GM12878 (cell line): ENCODE measurements around the gene DPPA5. TPM values are rescaled to one million over a fixed set of nuclear protein-coding genes. Genes with fewer than 3 reads are reported as not detected.

Experiments used
- ATAC-seq: fragments of 200-7000 bp; cut with Tn5 transposase; 3 replicates; pipeline ENCODE4 v1.9.1; 2020; ENCODE audit warnings: mild to moderate bottlenecking, moderate library complexity
- BruUV-seq: library from RNA; stranded (reverse); fragments of 400-500 nt; replicated peaks from 2 replicates; lab custom pipeline; 2021; lab: Mats Ljungman, UMichigan
- CTCF ChIA-PET: fragments of 300-600 bp; sonication (Branson Sonifier 250); formaldehyde crosslinking; extraction: SDS; loops from one replicate; lab custom pipeline; 2021; ENCODE audit warnings: inconsistent platforms; lab: Yijun Ruan, JAX
- POLR2A ChIA-PET: fragments of 350-600 bp; formaldehyde crosslinking; extraction: SDS; loops from one replicate; lab custom pipeline; 2021; ENCODE audit warnings: inconsistent platforms; lab: Charles Lee
- RAD21 ChIA-PET: fragments of 300-600 bp; sonication (Branson Sonifier 250); formaldehyde crosslinking; loops from one replicate; lab custom pipeline; 2023; ENCODE audit warnings: antibody characterized with exemption; ENCODE audit not compliant: unreplicated experiment; lab: Charles Lee
- SMC1A ChIA-PET: fragments of 300-600 bp; sonication (Branson Sonifier 250); formaldehyde crosslinking; loops from one replicate; lab custom pipeline; 2023; ENCODE audit not compliant: unreplicated experiment, uncharacterized antibody; lab: Charles Lee
- DNase-seq: peaks from one replicate; pipeline ENCODE4 v3.0.0-alpha.2; 2011; ENCODE audit warnings: low read depth, low spot score
- FAIRE-seq: peaks from 3 replicates; lab custom pipeline; 2011; peaks lifted over from hg19 to GRCh38; lab: Jason Lieb, UNC
- H2AFZ ChIP-seq: 2 replicates; pipeline ENCODE4 v1.6.0; 2011; ENCODE audit warnings: low read depth, low read length, control low read depth; ENCODE audit not compliant: control insufficient read depth
- H3K27ac ChIP-seq: 2 replicates; pipeline ENCODE4 v1.5.1; 2011; ENCODE audit warnings: control low read depth; ENCODE audit not compliant: control insufficient read depth, insufficient read depth
- H3K27me3 ChIP-seq, 2 experiments: replicated peaks in 1 of 2; 2 replicates each; pipeline versions ENCODE4 v1.6.0 to v1.6.1; 2011; ENCODE audit warnings: low read length in 1 of 2; ENCODE audit not compliant: control insufficient read depth in 2 of 2, insufficient read depth in 2 of 2
- H3K36me3 ChIP-seq, 2 experiments: 2 replicates each; pipeline ENCODE4 v1.5.1; 2011; ENCODE audit warnings: low read length in 1 of 2; ENCODE audit not compliant: control insufficient read depth in 2 of 2, insufficient read depth in 2 of 2
- H3K4me1 ChIP-seq: 2 replicates; pipeline ENCODE4 v1.6.1; 2011; ENCODE audit warnings: mild to moderate bottlenecking, low read length, moderate library complexity, mixed read lengths; ENCODE audit not compliant: control insufficient read depth, insufficient read depth
- H3K4me2 ChIP-seq: 2 replicates; pipeline ENCODE4 v1.6.0; 2011; ENCODE audit warnings: control low read depth; ENCODE audit not compliant: control insufficient read depth, insufficient read depth
- H3K4me3 ChIP-seq: fragments of 200-600 bp; sonication (generic); 2 replicates; pipeline ENCODE4 v1.5.1; 2016
- H3K79me2 ChIP-seq: 2 replicates; pipeline ENCODE4 v1.6.0; 2011; ENCODE audit warnings: low read length; ENCODE audit not compliant: control insufficient read depth, insufficient read depth
- H3K9ac ChIP-seq: 2 replicates; pipeline ENCODE4 v1.8.0; 2011; ENCODE audit warnings: low read length, control low read depth, mixed read lengths; ENCODE audit not compliant: control insufficient read depth, insufficient read depth
- H3K9me3 ChIP-seq: replicated peaks from 3 replicates; pipeline ENCODE4 v1.5.1; 2011; ENCODE audit warnings: mild to moderate bottlenecking, low read length; ENCODE audit not compliant: control insufficient read depth, insufficient read depth
- H4K20me1 ChIP-seq: 2 replicates; pipeline ENCODE4 v1.6.0; 2011; ENCODE audit not compliant: control insufficient read depth, insufficient read depth
- CBX5 ChIP-seq: sonication (generic); IDR thresholded peaks from 2 replicates; pipeline ENCODE4 v1.6.1; 2016; ENCODE audit warnings: low read depth, moderate library complexity, mild to moderate bottlenecking, inconsistent platforms
- DPF2 ChIP-seq: fragments of 450-650 bp; IDR thresholded peaks from 2 replicates; pipeline ENCODE4 v1.6.1; 2017; ENCODE audit warnings: mild to moderate bottlenecking
- ETV6 ChIP-seq, 2 experiments: fragments of 450-650 bp in 1 of 2; IDR thresholded peaks in 1 of 2; conservative IDR thresholded peaks in 1 of 2; 2 replicates each; pipeline ENCODE4 v1.6.1; 2014; ENCODE audit warnings: antibody characterized with exemption in 1 of 2, borderline replicate concordance in 1 of 2, low read depth in 1 of 2, mild to moderate bottlenecking in 1 of 2, moderate library complexity in 1 of 2
- JUNB ChIP-seq: IDR thresholded peaks from 2 replicates; pipeline ENCODE4 v1.6.1; 2016; ENCODE audit warnings: antibody characterized with exemption, mild to moderate bottlenecking
- KAT2A ChIP-seq: conservative IDR thresholded peaks from 2 replicates; pipeline ENCODE4 v1.6.1; 2011; ENCODE audit warnings: low read depth, low read length; ENCODE audit not compliant: control insufficient read depth
- LARP7 ChIP-seq: fragments of 450-650 bp; IDR thresholded peaks from 2 replicates; pipeline ENCODE4 v1.6.1; 2017; ENCODE audit warnings: mild to moderate bottlenecking
- MEF2A ChIP-seq: IDR thresholded peaks from 2 replicates; pipeline ENCODE4 v1.6.1; 2011; ENCODE audit warnings: low read depth, mild to moderate bottlenecking, low read length, moderate library complexity; ENCODE audit not compliant: insufficient read depth
- MYB ChIP-seq: fragments of 150-350 bp; IDR thresholded peaks from 2 replicates; pipeline ENCODE4 v1.6.1; 2014; ENCODE audit warnings: mild to moderate bottlenecking, low read depth, low read length, borderline replicate concordance
- MYC ChIP-seq: IDR thresholded peaks from 2 replicates; pipeline ENCODE4 v1.6.1; 2011; ENCODE audit warnings: mild to moderate bottlenecking, low read length, moderate library complexity, inconsistent platforms; ENCODE audit not compliant: insufficient read depth, insufficient replicate concordance, insufficient read length, severe bottlenecking
- NFYA ChIP-seq: IDR thresholded peaks from 2 replicates; pipeline ENCODE4 v1.6.1; 2011; ENCODE audit warnings: low read depth, mild to moderate bottlenecking, low read length, improper control_type of control experiment, borderline replicate concordance
- PAX8 ChIP-seq: fragments of 450-650 bp; IDR thresholded peaks from 2 replicates; pipeline ENCODE4 v1.6.1; 2017; ENCODE audit warnings: mild to moderate bottlenecking, moderate library complexity
- POLR2AphosphoS5 ChIP-seq: IDR thresholded peaks from 2 replicates; pipeline ENCODE4 v1.6.1; 2011; ENCODE audit warnings: mild to moderate bottlenecking, low read length, inconsistent platforms
- POU2F2 ChIP-seq: IDR thresholded peaks from 3 replicates; pipeline ENCODE4 v1.6.1; 2011; ENCODE audit warnings: low read depth, mild to moderate bottlenecking, low read length, borderline replicate concordance
- SMC3 ChIP-seq: IDR thresholded peaks from 2 replicates; pipeline ENCODE4 v1.6.1; 2011; ENCODE audit warnings: low read length, improper control_type of control experiment, borderline replicate concordance
- SUZ12 ChIP-seq: fragments of 200-600 bp; sonication (generic); IDR thresholded peaks from one replicate; pipeline ENCODE4 v1.6.1; 2018; ENCODE audit warnings: antibody characterized with exemption, mild to moderate bottlenecking; ENCODE audit not compliant: unreplicated experiment
- ZBED1 ChIP-seq: IDR thresholded peaks from 2 replicates; pipeline ENCODE4 v1.6.1; 2016; ENCODE audit warnings: borderline replicate concordance
- ZNF384 ChIP-seq: IDR thresholded peaks from 2 replicates; pipeline ENCODE4 v1.6.1; 2012; ENCODE audit warnings: low read depth, mild to moderate bottlenecking, low read length, improper control_type of control experiment, borderline replicate concordance
- WGBS: methylation state at CpG from one replicate; pipeline ENCODE4 v1.1.6; 2016; ENCODE audit warnings: low lambda C conversion rate; ENCODE audit not compliant: insufficient replicate concordance, insufficient coverage; ENCODE audit errors: missing lambda C conversion rate; 5-methylcytosine and 5-hydroxymethylcytosine counted together
- in situ Hi-C: fragments of 300-500 bp; cut with MboI; formaldehyde crosslinking; loops from 9 replicates; pipeline ENCODE4 v1.14.3; 2018; ENCODE audit warnings: mixed read lengths
- intact Hi-C: fragments of 100-400 bp; cut with micrococcal nuclease; formaldehyde crosslinking; loops from one replicate; pipeline ENCODE4 v1.14.2; 2022; ENCODE audit not compliant: unreplicated experiment
- polyA plus RNA-seq, 11 experiments: library from polyadenylated mRNA; depleted of rRNA in 4 of 11; unstranded in 6 of 11; stranded (reverse) in 5 of 11; fragments of >200 nt; fragmentation: Nextera tagmentation in 4 of 11; fragmentation: Illumina TruSeq in 1 of 11; extraction: Ambion mirVana in 4 of 11; extraction: Trizol in 1 of 11; gene quantifications; 1 replicate in 1 of 11; 2 replicates in 10 of 11; pipeline versions ENCODE4 v1.2.1 to v1.2.3, GENCODE V29; 2011 to 2016; ENCODE audit warnings: inconsistent platforms in 2 of 11, missing spikeins in 2 of 11, low read depth in 1 of 11
- total RNA-seq, 4 experiments: library from RNA; depleted of rRNA in 3 of 4; stranded (reverse); fragments of >200 nt in 3 of 4; fragmentation: Illumina TruSeq in 1 of 4; extraction: Trizol in 1 of 4; gene quantifications; 2 replicates each; pipeline versions ENCODE4 v1.2.1 to v1.2.3, GENCODE V29; 2013 to 2021
- TF ChIP-seq, protein P1 (sequence below): IDR thresholded peaks from 2 replicates; pipeline ENCODE4 v1.6.1; 2012; ENCODE audit warnings: mild to moderate bottlenecking, low read depth, low read length
- TF ChIP-seq, protein P2 (sequence below): fragments of 450-650 bp; IDR thresholded peaks from 2 replicates; pipeline ENCODE4 v1.6.1; 2017; ENCODE audit warnings: antibody characterized with exemption, mild to moderate bottlenecking, moderate library complexity

DPPA5 gene
- total and polyA plus RNA-seq, 10 of the 15 experiments (the other 5 are each of a cell fraction or from before 2014, with no cell fraction given): not detected

DNA sequence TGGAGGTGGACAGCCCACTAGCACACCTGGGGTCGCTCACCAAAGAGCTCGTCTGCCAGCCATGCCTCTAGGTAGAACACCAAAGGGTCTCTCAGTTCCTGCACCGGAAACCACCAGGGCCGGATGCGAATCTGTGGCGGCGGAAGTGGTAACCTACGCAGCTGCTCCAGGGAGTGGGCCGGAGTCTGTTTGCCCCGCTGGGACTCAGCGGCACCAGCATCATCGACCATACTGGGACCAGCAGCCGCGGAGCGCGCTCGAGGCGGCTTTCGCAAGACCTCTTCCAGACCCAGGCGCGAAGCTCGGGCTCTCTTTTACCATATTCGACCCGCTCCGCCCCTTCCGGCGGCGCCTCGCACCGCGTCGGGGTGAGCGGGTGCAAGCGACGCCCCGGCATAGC lies 15.5 kb upstream of the DPPA5 start, which contains the start of gene OOEP:
OOEP (minus strand) TSS at position 335 of the 400 bp plus-strand sequence; CDS start at position 230, 105 bp downstream.
- in situ Hi-C loops: no loop called here
- ChIA-PET SMC1A (no interaction called here), CTCF (no interaction called here), POLR2A (no interaction called here)
- DNase-seq: no peak
- no peaks in the 10 kb centered on the region; the same call in 2 of the 3 replicates for H3K9me3 ChIP-seq
- H2AFZ ChIP-seq: no peak within 1 kb of the TSS
- no peak for ATAC-seq
- no peak within 1 kb of the TSS for H3K9ac ChIP-seq
- no peak for FAIRE-seq
- H3K27ac ChIP-seq: no peak within 1 kb of the TSS
- BruUV-seq: no TSS peak
- intact Hi-C loops: no loop called here
- no peaks in the 10 kb centered on the region for H3K4me1 ChIP-seq
- H3K36me3 ChIP-seq: no peaks in the 10 kb centered on the region
- no peak for TF ChIP-seq MYC
- TF ChIP-seq ZBED1: no peak
- TF ChIP-seq POU2F2: no peak
- TF ChIP-seq SMC3: no peak
- TF ChIP-seq KAT2A: no peak
- no peak for TF ChIP-seq PAX8
- TF ChIP-seq ETV6 (conservative IDR thresholded peaks at IDR 0.05 in 1 of 2, IDR thresholded peaks at IDR 0.05 in 1 of 2; ENCODE audit: borderline replicate concordance in 1 of 2, low read depth in 1 of 2): no peak
- TF ChIP-seq, protein P1, sequence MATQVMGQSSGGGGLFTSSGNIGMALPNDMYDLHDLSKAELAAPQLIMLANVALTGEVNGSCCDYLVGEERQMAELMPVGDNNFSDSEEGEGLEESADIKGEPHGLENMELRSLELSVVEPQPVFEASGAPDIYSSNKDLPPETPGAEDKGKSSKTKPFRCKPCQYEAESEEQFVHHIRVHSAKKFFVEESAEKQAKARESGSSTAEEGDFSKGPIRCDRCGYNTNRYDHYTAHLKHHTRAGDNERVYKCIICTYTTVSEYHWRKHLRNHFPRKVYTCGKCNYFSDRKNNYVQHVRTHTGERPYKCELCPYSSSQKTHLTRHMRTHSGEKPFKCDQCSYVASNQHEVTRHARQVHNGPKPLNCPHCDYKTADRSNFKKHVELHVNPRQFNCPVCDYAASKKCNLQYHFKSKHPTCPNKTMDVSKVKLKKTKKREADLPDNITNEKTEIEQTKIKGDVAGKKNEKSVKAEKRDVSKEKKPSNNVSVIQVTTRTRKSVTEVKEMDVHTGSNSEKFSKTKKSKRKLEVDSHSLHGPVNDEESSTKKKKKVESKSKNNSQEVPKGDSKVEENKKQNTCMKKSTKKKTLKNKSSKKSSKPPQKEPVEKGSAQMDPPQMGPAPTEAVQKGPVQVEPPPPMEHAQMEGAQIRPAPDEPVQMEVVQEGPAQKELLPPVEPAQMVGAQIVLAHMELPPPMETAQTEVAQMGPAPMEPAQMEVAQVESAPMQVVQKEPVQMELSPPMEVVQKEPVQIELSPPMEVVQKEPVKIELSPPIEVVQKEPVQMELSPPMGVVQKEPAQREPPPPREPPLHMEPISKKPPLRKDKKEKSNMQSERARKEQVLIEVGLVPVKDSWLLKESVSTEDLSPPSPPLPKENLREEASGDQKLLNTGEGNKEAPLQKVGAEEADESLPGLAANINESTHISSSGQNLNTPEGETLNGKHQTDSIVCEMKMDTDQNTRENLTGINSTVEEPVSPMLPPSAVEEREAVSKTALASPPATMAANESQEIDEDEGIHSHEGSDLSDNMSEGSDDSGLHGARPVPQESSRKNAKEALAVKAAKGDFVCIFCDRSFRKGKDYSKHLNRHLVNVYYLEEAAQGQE: no peak
- no peak for TF ChIP-seq NFYA
- TF ChIP-seq CBX5: no peak
- no peak for TF ChIP-seq JUNB
- TF ChIP-seq MYB: no peak
- TF ChIP-seq, protein P2, sequence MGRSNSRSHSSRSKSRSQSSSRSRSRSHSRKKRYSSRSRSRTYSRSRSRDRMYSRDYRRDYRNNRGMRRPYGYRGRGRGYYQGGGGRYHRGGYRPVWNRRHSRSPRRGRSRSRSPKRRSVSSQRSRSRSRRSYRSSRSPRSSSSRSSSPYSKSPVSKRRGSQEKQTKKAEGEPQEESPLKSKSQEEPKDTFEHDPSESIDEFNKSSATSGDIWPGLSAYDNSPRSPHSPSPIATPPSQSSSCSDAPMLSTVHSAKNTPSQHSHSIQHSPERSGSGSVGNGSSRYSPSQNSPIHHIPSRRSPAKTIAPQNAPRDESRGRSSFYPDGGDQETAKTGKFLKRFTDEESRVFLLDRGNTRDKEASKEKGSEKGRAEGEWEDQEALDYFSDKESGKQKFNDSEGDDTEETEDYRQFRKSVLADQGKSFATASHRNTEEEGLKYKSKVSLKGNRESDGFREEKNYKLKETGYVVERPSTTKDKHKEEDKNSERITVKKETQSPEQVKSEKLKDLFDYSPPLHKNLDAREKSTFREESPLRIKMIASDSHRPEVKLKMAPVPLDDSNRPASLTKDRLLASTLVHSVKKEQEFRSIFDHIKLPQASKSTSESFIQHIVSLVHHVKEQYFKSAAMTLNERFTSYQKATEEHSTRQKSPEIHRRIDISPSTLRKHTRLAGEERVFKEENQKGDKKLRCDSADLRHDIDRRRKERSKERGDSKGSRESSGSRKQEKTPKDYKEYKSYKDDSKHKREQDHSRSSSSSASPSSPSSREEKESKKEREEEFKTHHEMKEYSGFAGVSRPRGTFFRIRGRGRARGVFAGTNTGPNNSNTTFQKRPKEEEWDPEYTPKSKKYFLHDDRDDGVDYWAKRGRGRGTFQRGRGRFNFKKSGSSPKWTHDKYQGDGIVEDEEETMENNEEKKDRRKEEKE: no peak
- TF ChIP-seq ZNF384: no peak
- TF ChIP-seq POLR2AphosphoS5: no peak
- TF ChIP-seq SUZ12: no peak
- TF ChIP-seq LARP7: no peak
- no peak for TF ChIP-seq MEF2A
- TF ChIP-seq DPF2: no peak
- TF ChIP-seq, all 136 proteins: peak for 0
- RAD21 ChIA-PET: no interaction called here
- H3K4me2 ChIP-seq: no peak within 1 kb of the TSS
- no peaks in the 10 kb centered on the region for H4K20me1 ChIP-seq
- H3K27me3 ChIP-seq: 0 out of 4 replicates have a peak, but pooled peaks cover 0 to 3% of the 10 kb centered on the region in 2 experiments
- no peak within 1 kb of the TSS for H3K4me3 ChIP-seq
- 92% methylated on average over 25 of the region's 36 CpGs for WGBS
- H3K79me2 ChIP-seq: no peaks in the 10 kb centered on the region
